Panc1 (cell line): Measurements from ENCODE around the gene UBD. TPM values are rescaled to one million over a fixed set of nuclear protein-coding genes. Genes with fewer than 3 reads are reported as not detected.

Source experiments
- ATAC-seq: fragments of 200-7000 bp; cut with Tn5 transposase; 2 replicates; pipeline ENCODE4 v1.9.1; 2020; ENCODE audit warnings: mild to moderate bottlenecking, moderate library complexity
- BruUV-seq: library from RNA; stranded (reverse); fragments of 400-500 nt; replicated peaks from 2 replicates; lab custom pipeline; 2021; lab: Mats Ljungman, UMichigan
- CTCF ChIA-PET: fragments of 300-600 bp; sonication (Branson Sonifier 250); formaldehyde crosslinking; loops from one replicate; lab custom pipeline; 2022; ENCODE audit warnings: antibody characterized with exemption; lab: Charles Lee
- POLR2A ChIA-PET: fragments of 300-600 bp; sonication (Branson Sonifier 250); formaldehyde crosslinking; loops from one replicate; lab custom pipeline; 2022; ENCODE audit warnings: antibody characterized with exemption; lab: Charles Lee
- DNase-seq: peaks from one replicate; pipeline ENCODE4 v3.0.0-alpha.2; 2010; ENCODE audit warnings: low read depth, low spot score
- H3K27ac ChIP-seq: 2 replicates; pipeline ENCODE4 v1.5.1; 2011; ENCODE audit warnings: mild to moderate bottlenecking, low read length, inconsistent platforms
- H3K27me3 ChIP-seq: fragments of 200-500 bp; sonication (Bioruptor generic); 2 replicates; pipeline ENCODE4 v1.6.0; 2014; ENCODE audit warnings: low read length, inconsistent platforms; ENCODE audit not compliant: control insufficient read depth, insufficient read depth
- H3K36me3 ChIP-seq: fragments of 200-500 bp; sonication (Bioruptor generic); 2 replicates; pipeline ENCODE4 v1.5.1; 2014; ENCODE audit warnings: inconsistent platforms, mild to moderate bottlenecking, low read length, moderate library complexity; ENCODE audit not compliant: control insufficient read depth, insufficient read depth
- H3K4me1 ChIP-seq: 2 replicates; pipeline ENCODE4 v1.5.1; 2011; ENCODE audit warnings: inconsistent platforms, mild to moderate bottlenecking, low read length, moderate library complexity; ENCODE audit not compliant: control insufficient read depth, insufficient read depth
- H3K4me3 ChIP-seq, 2 experiments: 2 replicates each; pipeline ENCODE4 v1.5.1; 2011 to 2012; ENCODE audit warnings: low read depth in 2 of 2, low read length in 2 of 2, mild to moderate bottlenecking in 2 of 2, inconsistent platforms in 1 of 2, moderate library complexity in 1 of 2
- H3K9me3 ChIP-seq: fragments of 200-500 bp; sonication (Bioruptor generic); 2 replicates; pipeline ENCODE4 v1.5.1; 2014; ENCODE audit warnings: low read depth, mild to moderate bottlenecking, inconsistent platforms, low read length, moderate library complexity; ENCODE audit not compliant: control insufficient read depth, insufficient read depth
- CTCF ChIP-seq: fragments of 450-650 bp; IDR thresholded peaks from 2 replicates; pipeline ENCODE4 v1.5.1; 2017; ENCODE audit warnings: mild to moderate bottlenecking
- POLR2AphosphoS5 ChIP-seq: IDR thresholded peaks from 2 replicates; pipeline ENCODE4 v1.6.1; 2012; ENCODE audit warnings: mild to moderate bottlenecking, low read depth, low read length, moderate library complexity
- REST ChIP-seq, 2 experiments: IDR thresholded peaks; 2 replicates each; pipeline ENCODE4 v1.6.1; 2011 to 2012; ENCODE audit warnings: low read depth in 2 of 2, control low read depth in 1 of 2, low read length in 1 of 2, mild to moderate bottlenecking in 1 of 2, moderate library complexity in 1 of 2; ENCODE audit not compliant: insufficient read depth in 1 of 2
- SIN3A ChIP-seq: IDR thresholded peaks from 2 replicates; pipeline ENCODE4 v1.6.1; 2012; ENCODE audit warnings: low read depth, mild to moderate bottlenecking, low read length, moderate library complexity, borderline replicate concordance; ENCODE audit not compliant: insufficient read depth
- TCF7L2 ChIP-seq: IDR thresholded peaks from 2 replicates; pipeline ENCODE4 v1.6.1; 2011; ENCODE audit warnings: mild to moderate bottlenecking, low read depth, low read length, inconsistent platforms
- in situ Hi-C: cut with HindIII; loops from 2 replicates; pipeline ENCODE4 v1.10.0; 2016; ENCODE audit warnings: low sequenced_read_pairs, low pct_unique_long_range_greater_than_20kb
- intact Hi-C: fragments of 100-400 bp; cut with micrococcal nuclease; formaldehyde crosslinking; loops from one replicate; pipeline ENCODE4 v1.10.0; 2022; ENCODE audit not compliant: unreplicated experiment
- total RNA-seq: library from RNA; stranded (reverse); gene quantifications from one replicate; pipeline ENCODE4 v1.2.1, GENCODE V29; 2021; ENCODE audit not compliant: unreplicated experiment

Gene UBD
- total RNA-seq, 1 experiment from 2014 or later: 0.54 TPM

GRCh38 chr6:29506446-29507067 is 53.0 kb downstream of the UBD start:
- Histone ChIP-seq H3K9me3 (no peaks in the 10 kb centered on the region), H3K27ac (no peak overlapping the region), H3K4me1 (no peaks in the 10 kb centered on the region), H3K36me3 (no peaks in the 10 kb centered on the region), H3K27me3 (no peaks in the 10 kb centered on the region; the same call in 1 of the 2 replicates), H3K4me3 (no peak overlapping the region)
- no peak for TF ChIP-seq REST (IDR thresholded peaks at IDR 0.05; ENCODE audit: insufficient read depth in 1 of 2, low read depth in 2 of 2, low read length in 1 of 2)
- TF ChIP-seq CTCF: no peak
- no peak for TF ChIP-seq POLR2AphosphoS5
- no peak for TF ChIP-seq SIN3A
- no peak for TF ChIP-seq TCF7L2
- DNase-seq (no peak), ATAC-seq (no peak)
- intact Hi-C loops: no loop called here
- BruUV-seq: no TSS peak
- in situ Hi-C loops: no loop called here
- CTCF ChIA-PET: interaction anchor here (0.7 kb wide), 1 partner anchor 106 kb away, joined by 3 read pairs; no protein-coding TSS in a partner anchor
- POLR2A ChIA-PET: no interaction called here

- intact Hi-C loops: no loop called here
- CTCF ChIA-PET: interaction anchor here (0.7 kb wide), 1 partner anchor 107 kb away, joined by 3 read pairs; no protein-coding TSS in a partner anchor
- no peak for ATAC-seq
These were observed 53.7 kb downstream of the UBD start for GRCh38 chr6:29505808-29506207.

More at GRCh38 chr6:29505808-29506207, 53.7 kb downstream of the UBD start:
- no peak overlapping the region for H3K27ac ChIP-seq
- H3K4me1 ChIP-seq: no peaks in the 10 kb centered on the region
- TF ChIP-seq CTCF (no peak), TCF7L2 (no peak), SIN3A (no peak), REST (IDR thresholded peaks at IDR 0.05; ENCODE audit: insufficient read depth in 1 of 2, low read depth in 2 of 2, low read length in 1 of 2) (no peak), POLR2AphosphoS5 (no peak)
- BruUV-seq: no TSS peak
- H3K27me3 ChIP-seq: no peaks in the 10 kb centered on the region; the same call in 1 of the 2 replicates
- DNase-seq: no peak
- H3K4me3 ChIP-seq: no peak overlapping the region
- in situ Hi-C loops: no loop called here
- no peaks in the 10 kb centered on the region for H3K9me3 ChIP-seq
- no peaks in the 10 kb centered on the region for H3K36me3 ChIP-seq
- POLR2A ChIA-PET: no interaction called here
